Stimulated activated CD8-positive, alpha-beta memory T cell treated with anti-CD3 and anti-CD28 coated beads, Interleukin-15, amount 100 ng/mL, for 4 hours (primary cell): Measurements from ENCODE around the gene MMD.
A peak's percentile ranks its signal among the peaks of the same experiment; 100 is the strongest.
"Not testable (repeated sequence)": the region's sequence is repeated elsewhere in the genome, so short reads cannot be mapped to it uniquely, and the experiment has no call there.

Source experiments
- DNase-seq, 2 donors: peaks; one replicate each; pipeline ENCODE4 v3.0.0-alpha.2; 2020; ENCODE audit warnings: low read depth in 2 of 2

MMD gene

GRCh38 chr17:55421179-55421934 lies at the start of gene MMD:
MMD (minus strand) TSS chr17:55421835; CDS start chr17:55421695, 140 bp downstream.
- peak in 1 of 2 donors; percentile 2 for DNase-seq

GRCh38 chr17:55466671-55467070 lies 45.0 kb upstream of the MMD start:
- no peak for DNase-seq

GRCh38 chr17:55465771-55466170 lies 44.1 kb upstream of the MMD start:
- not testable (repeated sequence) for DNase-seq

GRCh38 chr17:55463600-55463999 lies 42.0 kb upstream of the MMD start:
- no peak for DNase-seq

GRCh38 chr17:55462711-55463110 lies 41.1 kb upstream of the MMD start:
- DNase-seq = no peak

- no peak for DNase-seq
Measured at GRCh38 chr17:55462234-55462633, 40.6 kb upstream of the MMD start.

GRCh38 chr17:55458978-55459377 lies 37.3 kb upstream of the MMD start:
- no peak for DNase-seq

GRCh38 chr17:55458287-55458900 lies 36.8 kb upstream of the MMD start:
- DNase-seq = no peak

- DNase-seq = no peak
Measured at GRCh38 chr17:55456307-55457240, 34.9 kb upstream of the MMD start.

GRCh38 chr17:55454906-55455474 lies 33.4 kb upstream of the MMD start:
- no peak for DNase-seq

- DNase-seq = no peak
Measured at GRCh38 chr17:55453839-55454557, 32.4 kb upstream of the MMD start.

GRCh38 chr17:55452139-55452790 lies 30.6 kb upstream of the MMD start:
- no peak for DNase-seq

- no peak for DNase-seq
Measured at GRCh38 chr17:55451758-55452138, 30.1 kb upstream of the MMD start.

GRCh38 chr17:55451203-55451641 lies 29.6 kb upstream of the MMD start:
- no peak for DNase-seq

- no peak for DNase-seq
Measured at GRCh38 chr17:55450232-55450825, 28.7 kb upstream of the MMD start.

- no peak for DNase-seq
Measured at GRCh38 chr17:55448681-55449080, 27.0 kb upstream of the MMD start.

GRCh38 chr17:55446581-55447205 lies 25.1 kb upstream of the MMD start:
- no peak for DNase-seq

GRCh38 chr17:55446004-55446403 lies 24.4 kb upstream of the MMD start:
- not testable (repeated sequence) for DNase-seq

- no peak for DNase-seq
Measured at GRCh38 chr17:55444471-55445441, 23.1 kb upstream of the MMD start.
